GM19372 (cell line): ENCODE results near the gene ZPR1.
A peak's percentile ranks its signal among the peaks of the same experiment; 100 is the strongest.
"Not testable (repeated sequence)": the region's sequence is repeated elsewhere in the genome, so short reads cannot be mapped to it uniquely, and the experiment has no call there.

Source experiments
- ATAC-seq: cut with Tn5 transposase; IDR thresholded peaks from one replicate; pipeline ENCODE4 v1.9.1; 2021; ENCODE audit warnings: mild to moderate bottlenecking, low read depth, moderate library complexity; ENCODE audit not compliant: unreplicated experiment

ZPR1 gene

DNA sequence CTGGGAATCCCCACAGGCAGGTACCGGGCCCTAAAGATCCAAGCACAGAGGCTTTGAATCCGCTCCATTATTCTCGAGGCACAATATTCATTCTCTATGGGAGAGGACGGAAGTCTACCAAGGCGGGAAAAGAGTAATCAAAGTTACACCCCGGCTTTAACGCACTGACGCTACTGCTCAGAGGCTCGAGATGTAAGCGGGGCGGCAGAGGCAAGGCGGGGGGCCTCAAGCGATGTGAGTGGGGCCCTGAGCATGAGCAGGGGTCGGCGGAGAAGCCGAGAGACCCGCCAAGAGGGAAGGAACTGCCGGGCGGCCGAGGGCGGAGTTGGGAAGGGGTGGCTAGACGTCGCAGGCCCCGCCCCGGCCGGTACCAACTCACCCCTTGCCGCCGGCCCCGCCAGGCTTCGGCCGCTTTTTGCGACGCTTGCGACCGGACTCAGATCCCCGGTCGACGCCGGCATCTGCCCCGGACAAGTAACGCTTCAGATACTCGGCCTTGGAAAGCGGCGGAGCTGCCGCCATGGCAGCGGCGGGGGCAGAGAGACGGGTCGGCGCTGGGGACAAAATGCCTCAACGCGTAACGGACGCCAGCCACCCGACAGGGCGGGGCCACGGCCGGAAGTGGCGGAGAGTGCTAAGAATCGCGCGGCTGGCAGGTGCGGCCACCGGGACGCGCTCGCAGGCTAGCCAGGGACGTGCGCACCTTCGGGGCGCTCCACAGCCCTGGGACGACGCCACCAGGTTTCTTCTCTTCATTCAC is 15.2 kb downstream of the ZPR1 start, which contains the start of gene BUD13:
TSS of gene BUD13 (minus strand) at position 545 of the 760 bp plus-strand sequence. CDS start at position 522, 23 bp downstream.
- ATAC-seq, result peak; percentile 92

DNA sequence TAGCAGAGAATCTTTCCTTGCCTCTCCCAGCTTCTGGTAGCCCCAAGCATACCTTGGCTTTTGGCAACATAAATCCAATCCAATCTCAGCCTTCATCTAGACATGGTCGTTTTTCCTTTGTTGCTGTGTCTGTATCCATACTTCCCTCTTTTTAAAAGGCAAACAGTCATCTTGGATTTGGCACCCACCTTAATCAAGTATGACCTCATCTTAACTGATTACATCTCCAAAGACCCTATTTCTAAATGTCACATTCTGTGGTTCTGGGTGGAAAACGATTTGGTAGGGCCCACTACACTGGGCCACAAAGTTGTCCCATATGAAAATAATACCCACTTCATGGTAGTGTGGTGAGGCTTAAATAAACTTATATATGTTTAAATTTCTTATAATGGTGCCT is 15.9 kb downstream of the ZPR1 start:
- no peak for ATAC-seq

DNA sequence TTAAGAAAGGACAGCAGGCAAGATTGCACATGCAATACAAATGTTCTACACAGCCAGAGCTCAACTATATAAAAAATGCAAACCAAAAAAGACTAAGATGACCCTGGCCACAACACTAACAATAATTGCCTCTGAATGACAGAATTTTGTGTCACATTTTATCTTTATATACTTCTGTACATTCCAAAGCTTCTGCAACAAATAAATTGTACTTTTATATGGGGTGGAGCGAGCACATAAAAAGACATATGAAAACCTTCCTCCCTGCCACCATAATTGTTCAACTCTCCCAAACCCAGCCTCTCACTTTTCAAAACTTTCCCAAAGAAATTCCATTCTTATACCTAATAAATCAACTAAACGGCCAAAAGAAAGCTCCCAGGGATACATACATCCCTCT is 25.7 kb downstream of the ZPR1 start:
- no peak for ATAC-seq

DNA sequence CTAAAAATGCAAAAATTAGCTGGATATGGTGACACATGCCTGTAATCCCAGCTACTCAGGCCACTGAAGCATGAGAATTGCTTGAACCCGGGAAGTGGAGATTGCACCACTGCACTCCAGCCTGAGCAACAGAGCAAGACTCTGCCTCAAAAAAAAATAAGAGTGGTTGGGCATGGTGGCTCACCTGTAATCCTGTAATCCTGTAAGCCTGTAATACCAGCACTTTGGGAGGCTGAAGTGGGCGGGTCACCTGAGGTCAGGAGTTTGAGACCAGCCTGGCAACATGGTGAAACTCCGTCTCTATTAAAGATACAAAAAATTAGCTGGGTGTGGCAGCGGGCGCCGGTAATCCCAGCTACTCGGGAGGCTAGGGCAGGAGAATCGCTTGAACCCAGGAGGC is 31.8 kb downstream of the ZPR1 start:
- ATAC-seq, result not testable (repeated sequence)

DNA sequence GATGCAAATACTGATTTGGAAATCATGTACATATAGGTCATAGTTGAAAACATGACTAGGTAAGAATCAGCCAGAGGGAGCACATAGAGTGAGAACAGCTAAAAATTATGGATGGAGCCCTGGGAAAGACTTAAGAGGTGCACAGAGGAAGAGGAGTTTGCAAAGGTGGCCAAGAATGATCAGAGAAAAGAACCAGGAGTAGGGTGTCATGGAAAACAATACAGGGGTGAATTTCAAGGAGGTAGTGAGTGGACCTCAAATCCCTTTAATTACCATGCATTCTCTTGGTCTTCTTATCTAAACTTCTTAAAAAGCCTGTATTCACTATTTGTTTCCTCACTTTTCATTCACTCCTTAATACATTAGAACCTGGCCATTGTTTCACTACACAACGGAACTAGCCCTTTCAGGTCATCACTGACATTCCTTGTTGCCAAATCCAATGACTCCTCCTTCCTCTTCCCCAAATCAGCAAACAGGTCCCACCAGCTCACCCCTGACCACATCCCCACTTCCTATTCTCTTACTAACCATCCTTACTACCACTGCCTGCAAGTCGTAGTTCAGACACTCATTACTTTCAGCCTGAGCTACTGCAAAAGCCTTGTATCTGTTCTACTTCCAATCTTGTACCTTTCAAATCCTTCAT is 37.6 kb downstream of the ZPR1 start:
- no peak for ATAC-seq

DNA sequence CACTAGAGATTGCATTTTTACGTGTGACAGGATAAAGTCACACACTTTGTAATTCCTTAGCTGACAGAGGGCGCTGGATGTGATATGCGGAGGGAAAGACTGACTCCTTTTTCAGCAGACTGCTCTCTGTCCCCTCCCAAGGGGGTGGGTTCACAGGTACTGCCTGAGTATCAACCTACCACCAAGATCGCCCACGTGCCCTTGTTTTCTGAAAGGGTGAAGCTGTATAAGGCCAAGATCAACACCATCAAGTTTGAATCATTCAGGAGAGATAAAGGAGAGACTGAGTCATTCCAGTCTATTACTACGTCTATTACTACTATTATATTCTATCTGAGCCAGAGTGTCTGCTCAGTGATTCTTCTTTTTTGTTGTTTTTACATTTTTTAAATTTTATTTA is 45.7 kb downstream of the ZPR1 start:
- ATAC-seq, result no peak

DNA sequence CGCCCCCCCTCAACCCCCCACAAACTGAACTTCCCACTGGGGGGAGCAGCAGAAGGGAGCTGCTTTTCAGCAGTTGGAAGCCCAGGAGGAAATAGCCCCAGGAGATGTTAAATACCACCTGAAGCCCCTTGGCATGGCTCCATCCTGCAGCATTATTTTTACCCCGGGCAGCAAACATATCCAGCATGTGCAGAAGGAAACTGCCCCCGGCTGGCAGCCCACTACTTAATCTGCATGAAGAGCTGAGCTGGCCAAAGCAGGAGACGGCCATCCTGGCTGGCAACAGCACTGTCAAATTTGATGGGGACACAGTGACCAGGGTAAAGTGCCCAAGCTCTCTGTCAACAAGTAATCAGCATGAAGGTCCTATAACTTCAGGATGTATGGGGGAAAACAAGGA is 47.1 kb downstream of the ZPR1 start:
- no peak for ATAC-seq

DNA sequence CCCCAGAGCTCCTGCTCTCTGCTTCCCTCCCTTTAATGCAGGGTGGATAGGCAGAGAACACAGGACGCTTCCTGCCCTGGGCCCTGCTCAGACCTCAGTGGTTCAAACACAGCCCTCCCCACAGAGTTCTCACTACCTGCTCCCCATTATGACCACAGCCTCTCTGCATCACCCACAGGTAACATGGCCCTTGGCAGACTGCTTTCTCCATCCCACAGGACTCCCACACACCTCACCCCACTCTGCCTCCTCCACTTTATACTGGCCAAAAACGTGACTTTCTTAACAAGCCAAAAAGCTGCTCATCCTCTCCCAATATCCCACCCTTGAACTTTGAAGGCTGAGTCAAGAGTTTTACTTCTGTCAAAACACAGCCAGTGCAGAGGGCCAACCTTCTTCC is 48.8 kb downstream of the ZPR1 start:
- no peak for ATAC-seq

DNA sequence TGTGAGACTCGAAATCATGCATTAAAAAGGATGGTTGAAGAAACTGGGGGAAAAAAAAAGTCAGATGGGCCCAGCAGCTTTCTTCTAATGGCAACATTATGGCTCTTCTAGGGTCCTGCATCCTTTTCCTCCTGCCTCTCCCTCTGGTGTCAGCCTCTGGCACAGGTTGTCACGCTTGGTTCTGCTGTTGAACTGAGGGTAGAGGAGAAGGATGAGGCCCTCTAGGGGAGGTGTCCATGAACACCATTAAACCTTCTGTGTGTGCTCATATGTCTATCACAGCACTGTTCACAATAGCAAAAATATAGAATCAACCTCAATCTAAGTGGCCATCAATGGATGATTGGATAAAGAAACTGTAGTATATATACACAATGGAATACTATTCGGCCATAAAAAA is 51.1 kb downstream of the ZPR1 start:
- no peak for ATAC-seq

DNA sequence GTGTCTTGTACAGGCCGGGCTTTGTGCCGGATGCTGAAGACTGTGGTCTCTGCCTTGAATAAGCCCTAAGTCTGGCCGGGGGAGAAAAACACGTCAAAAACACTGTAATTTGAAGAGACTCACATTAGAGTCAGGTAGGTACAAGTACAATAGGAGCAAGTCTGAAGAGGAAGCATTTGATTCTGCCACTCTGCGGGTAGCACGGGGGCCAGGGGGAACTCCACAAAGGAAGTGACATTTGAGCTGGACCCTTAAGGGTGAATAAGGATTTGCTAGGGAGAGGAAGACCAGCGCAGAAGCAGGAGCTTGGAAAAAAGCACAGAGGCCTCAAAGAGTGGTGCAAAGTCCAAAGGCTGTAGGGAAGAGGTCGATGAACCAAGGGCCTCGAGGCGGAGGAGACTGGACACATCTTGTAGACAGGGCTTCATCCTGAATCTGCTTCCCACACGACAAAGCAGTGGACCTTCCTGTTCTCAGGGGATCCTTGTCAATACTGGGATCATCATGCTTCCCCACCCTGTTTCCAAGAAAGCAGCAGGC is 53.8 kb downstream of the ZPR1 start:
- ATAC-seq, result no peak

DNA sequence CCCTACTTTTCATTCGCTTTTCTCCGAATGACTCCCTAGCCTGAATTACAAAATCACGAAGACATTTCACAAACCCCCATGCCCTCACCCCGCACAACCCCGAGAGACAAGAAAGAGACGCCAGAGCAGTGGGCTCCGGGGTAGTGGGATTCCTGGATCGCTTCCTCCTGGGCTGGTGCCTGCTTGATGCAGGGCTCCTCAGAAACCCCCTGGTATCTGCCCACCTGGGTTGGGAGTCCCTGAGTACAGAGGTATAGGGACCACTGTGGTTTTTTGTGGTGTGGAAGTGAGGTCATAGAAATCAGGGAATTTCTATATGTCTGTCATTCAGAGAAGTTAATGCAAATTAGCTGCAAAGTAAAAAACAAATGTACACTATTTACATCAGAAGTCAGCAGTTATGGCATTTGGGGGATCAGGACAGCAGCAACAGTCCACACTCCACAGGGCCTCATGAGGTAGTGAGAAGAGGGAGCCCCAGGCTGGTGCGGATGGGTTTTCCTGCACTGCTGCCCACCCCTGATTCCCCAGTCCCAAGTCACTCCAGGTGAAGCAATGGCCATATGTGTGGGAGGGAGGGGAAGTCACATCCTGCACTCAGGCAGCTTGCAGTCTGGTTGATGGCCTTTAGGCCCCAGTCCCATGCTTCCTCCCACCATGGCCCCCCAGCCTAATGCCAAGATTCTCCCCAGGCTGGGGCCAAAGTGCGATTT is 54.6 kb downstream of the ZPR1 start:
- no peak for ATAC-seq

DNA sequence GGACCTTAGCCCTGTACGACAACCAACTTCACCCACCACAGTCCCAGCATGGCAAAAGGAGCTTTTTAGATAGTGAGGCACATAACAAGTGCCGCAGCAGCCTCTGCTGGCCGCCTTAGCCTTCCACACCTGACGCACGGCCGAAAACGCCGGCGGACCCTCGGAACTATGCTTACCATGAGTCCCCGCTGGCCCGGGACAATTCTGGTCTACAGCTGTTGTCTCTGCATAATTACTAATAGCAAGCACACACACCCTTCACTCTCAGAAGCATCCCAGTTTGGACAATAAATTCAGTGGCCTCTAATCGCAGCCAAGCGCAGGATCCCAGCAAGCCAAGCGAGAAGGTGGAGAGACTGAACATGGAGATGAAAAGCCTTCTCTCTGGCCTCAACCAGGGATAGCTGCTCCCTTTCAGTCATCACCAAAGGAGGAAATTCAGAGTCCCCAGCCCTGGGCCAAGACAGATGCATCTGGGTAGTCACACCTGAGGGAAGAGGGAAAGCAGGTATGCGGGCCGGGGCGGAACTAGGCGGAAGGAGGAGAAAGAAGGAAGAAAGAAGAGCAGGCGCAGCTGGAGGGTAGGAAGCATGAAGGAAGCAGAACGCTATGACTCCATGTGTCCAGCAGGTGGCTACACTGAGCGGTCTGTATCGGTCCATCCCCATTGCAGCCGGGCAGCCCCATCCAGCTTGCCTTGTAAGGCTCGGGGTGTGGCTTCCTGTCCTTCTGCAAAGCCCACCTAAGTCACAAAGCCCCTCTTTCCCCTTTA is 55.4 kb downstream of the ZPR1 start:
- ATAC-seq, result peak; percentile 76

DNA sequence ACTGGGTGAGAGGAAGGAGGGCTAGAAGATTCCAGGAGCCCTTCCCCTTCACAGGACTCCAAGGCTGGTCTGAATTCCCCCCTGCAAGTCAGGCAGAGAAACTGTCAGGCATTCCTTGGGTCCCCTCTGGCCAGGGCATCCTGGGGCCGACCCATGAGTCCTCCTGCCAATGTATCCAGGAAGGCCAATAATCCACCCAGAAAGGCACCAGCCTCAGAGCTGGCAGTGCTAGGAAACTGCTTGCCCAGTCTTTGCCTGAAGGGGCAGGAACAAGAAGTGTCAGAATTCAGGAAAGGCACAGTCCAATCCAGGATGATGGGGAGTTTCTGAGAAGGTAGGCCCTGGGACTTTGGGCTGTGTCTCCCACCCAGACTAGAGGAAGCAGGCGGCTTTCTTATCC is 56.0 kb downstream of the ZPR1 start:
- no peak for ATAC-seq

DNA sequence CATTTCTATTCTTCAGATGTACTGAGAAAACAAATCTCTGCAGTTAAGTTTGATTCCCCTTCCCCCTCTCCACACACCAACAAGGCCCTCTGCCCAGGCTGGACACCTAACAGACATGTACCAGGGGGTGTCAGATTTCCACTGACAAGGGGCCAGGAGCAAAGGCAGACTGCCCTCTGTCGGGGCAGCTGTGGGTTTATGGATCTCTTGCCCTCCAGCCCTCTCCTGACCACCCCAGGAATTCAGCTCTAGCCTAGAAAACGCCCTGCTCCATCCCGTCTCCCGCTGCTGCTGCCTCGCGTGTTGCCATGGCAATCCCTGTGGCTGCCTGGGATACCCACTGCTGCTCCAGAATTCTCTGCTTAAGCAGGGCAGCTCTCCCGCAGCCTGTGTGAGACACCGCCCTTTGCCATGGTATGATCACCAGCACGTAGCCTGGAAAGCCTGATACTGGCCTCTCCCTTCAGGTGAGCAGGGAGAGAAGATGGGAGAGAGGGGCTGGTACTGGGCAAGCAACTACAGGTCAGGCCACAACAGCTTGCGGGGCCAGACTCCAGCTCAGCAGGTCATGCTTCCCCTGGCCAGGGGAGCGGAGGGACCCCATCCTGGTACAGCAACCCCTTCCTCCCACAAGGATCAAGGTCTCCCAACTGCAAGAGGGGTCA is 56.6 kb downstream of the ZPR1 start:
- no peak for ATAC-seq

DNA sequence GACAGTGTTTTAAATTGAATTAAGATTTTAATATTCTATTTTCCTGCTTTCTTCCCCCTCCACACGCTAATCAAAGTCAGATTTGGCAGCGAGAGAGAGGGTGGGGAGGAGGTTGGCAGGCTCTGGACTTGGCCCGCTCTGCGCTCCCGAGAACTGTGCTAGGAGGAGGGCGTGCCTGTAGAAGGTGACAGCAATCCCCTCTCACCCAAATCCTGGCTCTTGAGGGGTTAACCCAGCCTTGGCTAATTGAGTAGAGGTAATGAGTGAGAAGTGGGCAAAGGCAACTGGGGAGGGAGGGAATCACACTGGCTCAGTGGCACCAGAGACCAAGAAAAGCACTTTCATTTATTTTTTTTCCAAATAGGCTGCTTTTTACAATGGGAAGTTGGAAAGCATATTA is 57.2 kb downstream of the ZPR1 start:
- no peak for ATAC-seq

DNA sequence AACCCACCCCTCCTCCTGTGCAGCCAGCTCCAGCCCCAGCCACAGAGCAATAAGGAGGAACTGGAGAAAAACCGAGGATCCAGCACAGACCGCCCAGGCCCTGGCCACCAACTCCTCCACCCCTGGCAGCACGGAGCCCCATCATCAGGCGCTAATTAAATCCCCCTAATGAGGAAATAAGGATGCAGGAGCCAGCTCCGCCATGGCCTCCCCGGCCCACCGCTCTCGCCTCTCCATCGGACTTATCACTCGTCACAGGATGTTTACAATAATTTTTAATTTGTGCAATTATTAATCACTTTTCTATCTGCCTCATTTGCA is 57.6 kb downstream of the ZPR1 start:
- ATAC-seq, result no peak

DNA sequence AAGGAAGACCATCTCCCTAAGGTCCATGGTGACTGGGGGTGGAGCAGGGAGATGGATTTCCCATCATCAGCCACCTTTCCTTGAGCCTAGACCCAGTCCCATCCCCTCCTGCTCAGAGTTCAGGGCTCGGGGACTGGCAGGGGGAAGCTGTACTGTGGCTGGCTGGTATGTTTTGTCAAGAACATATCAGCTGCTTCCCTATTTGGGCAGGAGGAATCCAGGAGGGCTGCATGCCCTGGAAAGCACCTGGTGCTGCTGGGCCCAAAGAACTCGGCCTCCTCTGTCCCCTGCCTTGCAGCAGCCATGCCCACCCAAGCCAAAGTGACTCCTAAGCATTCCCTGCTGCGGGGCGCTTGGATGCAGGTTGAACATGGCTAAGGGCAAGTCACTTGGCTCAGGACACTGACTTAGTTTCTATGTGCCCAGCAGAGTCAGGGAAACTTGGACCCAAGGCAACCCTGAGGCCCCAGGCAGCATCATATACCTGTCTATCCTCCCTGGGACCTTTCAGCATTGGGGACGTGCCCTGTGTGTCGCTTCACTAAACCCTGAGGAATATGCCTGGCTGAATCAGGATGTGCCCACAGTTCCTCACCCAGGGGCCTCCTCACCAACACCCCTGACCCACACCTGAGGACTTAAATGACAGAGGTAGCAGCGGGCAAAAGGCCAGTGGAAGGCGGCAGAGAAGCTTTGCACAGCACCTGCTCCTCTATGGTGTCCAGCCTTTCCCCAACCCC is 58.2 kb downstream of the ZPR1 start:
- no peak for ATAC-seq

DNA sequence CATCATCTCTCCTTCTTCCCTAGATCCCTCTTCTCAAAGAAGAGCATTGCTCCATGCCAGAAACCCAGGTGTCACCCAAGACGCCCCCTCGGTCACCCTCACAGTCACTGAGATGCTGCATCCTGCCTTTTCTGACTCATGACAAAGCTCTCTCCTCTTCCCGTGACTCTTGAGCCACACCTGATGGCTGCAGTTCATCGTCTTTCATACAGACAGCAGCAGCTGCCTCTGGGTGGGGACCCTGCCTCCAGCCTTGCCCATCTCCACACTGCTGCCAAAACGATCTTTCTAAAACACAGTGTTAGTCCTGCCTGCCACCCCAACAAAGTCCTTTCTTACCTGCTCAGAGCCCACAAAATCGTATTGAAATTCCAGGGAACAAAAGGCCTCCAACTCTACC is 59.8 kb downstream of the ZPR1 start:
- ATAC-seq, result no peak

DNA sequence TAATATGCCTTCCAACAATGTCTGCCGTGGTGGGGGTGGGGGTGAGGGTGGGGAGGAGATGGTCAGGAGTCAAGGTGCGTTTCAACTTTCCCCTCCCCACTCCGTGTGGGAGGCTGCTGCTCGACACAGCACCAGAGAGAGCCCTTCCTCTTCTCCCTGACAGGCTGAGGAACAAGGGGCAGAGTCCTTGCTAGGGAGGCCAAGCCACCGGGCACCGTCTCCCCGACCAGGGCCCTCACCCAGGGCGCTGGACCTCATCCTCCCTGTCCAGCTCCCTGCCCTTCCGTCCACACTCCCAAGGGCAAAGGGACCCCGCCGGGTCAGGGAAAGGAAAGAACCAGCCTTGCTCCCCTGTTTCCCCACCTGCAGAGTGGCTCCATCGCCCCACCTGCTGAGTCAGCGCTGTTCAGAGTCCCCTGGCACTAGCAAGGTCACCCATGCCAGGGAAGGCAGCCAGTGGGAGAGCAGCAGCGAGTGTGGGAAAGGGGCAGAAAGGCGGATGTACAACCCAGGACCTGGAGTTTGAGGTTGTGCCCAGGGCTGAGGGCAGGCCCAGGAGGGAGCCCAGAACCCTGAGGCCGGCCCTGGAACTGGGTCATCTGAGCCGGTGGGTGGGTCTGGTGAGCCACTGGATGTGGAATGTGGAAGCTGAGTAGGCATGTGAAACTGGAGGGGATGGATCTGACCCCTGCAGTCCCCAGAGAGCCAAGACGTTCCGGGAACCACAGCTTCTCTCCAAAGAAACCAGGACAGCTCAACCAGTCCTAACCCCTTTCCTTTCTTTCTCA is 62.2 kb downstream of the ZPR1 start:
- no peak for ATAC-seq
